Activated naive CD8-positive, alpha-beta T cell treated with anti-CD3 and anti-CD28 coated beads, Interleukin-2, amount 50 U/mL, for 24 hours (primary cell): Measurements from ENCODE around the gene TECPR1.

Experiments used
- ATAC-seq: fragments of 150-1000 bp; cut with Tn5 transposase; one replicate; pipeline ENCODE4 v1.10.0; 2021
- DNase-seq: peaks from one replicate; pipeline ENCODE4 v3.0.0; 2021
- H3K27ac Mint-ChIP-seq: one replicate; pipeline ENCODE4 v1.8.0; 2021; ENCODE audit warnings: mild to moderate bottlenecking, mixed read lengths
- H3K27me3 Mint-ChIP-seq: one replicate; pipeline ENCODE4 v1.8.0; 2021; ENCODE audit warnings: mixed read lengths
- H3K36me3 Mint-ChIP-seq: one replicate; pipeline ENCODE4 v1.8.0; 2021; ENCODE audit warnings: low read depth, mixed read lengths
- H3K4me1 Mint-ChIP-seq: one replicate; pipeline ENCODE4 v1.8.0; 2021; ENCODE audit warnings: mixed read lengths
- H3K4me3 Mint-ChIP-seq: one replicate; pipeline ENCODE4 v1.8.0; 2021; ENCODE audit warnings: mild to moderate bottlenecking, moderate library complexity, mixed read lengths
- H3K9me3 Mint-ChIP-seq: one replicate; pipeline ENCODE4 v1.8.0; 2021; ENCODE audit warnings: mixed read lengths

TECPR1 gene, protein sequence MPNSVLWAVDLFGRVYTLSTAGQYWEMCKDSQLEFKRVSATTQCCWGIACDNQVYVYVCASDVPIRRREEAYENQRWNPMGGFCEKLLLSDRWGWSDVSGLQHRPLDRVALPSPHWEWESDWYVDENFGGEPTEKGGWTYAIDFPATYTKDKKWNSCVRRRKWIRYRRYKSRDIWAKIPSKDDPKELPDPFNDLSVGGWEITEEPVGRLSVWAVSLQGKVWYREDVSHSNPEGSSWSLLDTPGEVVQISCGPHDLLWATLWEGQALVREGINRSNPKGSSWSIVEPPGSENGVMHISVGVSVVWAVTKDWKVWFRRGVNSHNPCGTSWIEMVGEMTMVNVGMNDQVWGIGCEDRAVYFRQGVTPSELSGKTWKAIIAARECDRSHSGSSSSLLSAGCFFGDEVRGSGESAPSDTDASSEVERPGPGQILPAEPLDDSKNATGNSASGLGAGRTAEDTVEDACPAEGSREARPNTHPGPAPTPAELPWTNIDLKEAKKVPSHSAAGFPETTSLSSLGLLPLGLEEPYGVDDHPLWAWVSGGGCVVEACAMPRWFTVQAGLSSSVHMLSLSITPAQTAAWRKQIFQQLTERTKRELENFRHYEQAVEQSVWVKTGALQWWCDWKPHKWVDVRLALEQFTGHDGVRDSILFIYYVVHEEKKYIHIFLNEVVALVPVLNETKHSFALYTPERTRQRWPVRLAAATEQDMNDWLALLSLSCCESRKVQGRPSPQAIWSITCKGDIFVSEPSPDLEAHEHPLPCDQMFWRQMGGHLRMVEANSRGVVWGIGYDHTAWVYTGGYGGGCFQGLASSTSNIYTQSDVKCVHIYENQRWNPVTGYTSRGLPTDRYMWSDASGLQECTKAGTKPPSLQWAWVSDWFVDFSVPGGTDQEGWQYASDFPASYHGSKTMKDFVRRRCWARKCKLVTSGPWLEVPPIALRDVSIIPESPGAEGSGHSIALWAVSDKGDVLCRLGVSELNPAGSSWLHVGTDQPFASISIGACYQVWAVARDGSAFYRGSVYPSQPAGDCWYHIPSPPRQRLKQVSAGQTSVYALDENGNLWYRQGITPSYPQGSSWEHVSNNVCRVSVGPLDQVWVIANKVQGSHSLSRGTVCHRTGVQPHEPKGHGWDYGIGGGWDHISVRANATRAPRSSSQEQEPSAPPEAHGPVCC

DNA sequence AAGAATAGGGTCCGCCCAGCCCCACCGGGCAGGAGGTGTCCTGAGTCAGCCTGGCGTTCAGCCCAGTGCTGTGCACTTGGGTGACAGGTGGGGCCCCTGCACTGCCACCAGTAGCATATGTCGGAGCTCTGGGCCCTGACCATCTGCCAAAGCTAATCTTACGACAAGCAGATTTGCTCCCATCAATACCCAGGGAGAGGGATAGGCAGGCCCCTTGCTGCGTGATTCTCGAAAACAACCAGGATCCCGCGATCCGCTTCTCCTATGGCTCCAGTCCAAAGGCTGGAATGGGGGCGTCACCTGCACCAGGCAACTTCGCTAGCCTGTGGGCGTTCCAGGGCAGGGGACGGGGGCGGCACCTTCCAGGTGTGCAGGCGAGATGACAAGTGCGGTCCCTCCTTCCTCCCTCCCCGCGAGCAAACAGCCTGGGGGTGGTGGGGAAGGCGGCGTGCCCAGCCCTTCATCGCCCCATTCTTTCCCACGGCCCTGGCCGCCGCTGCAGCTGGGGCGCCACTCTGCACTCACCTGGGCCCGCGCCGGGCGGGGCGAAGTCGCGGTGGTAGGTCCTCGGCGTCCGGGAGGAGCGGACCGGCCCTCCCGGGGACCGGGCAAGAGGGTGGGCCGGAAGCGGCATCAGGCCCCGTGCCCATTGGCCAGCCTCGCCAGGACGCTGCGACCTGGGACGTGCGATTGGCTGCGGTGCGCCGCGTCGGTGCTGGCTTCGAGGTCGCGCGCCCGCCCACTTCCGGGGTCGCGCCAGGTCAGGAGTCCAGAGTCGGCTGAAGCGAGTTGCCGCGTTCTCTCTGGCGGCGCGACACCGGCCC lies at the start of gene TECPR1:
Gene TECPR1 (minus strand): TSS at position 632 of the 824 bp plus-strand sequence. CDS start 6,086 bp downstream, outside the sequence.
- H3K36me3 Mint-ChIP-seq = peaks cover 16% of the 10 kb centered on the region
- peaks cover 55% of the 10 kb centered on the region for H3K4me1 Mint-ChIP-seq
- H3K27ac Mint-ChIP-seq = peak within 1 kb of the TSS; percentile 93
- H3K27me3 Mint-ChIP-seq = no peaks in the 10 kb centered on the region
- DNase-seq (peak; percentile 92), ATAC-seq (peak; percentile 98)
- H3K4me3 Mint-ChIP-seq = peak within 1 kb of the TSS; percentile 96
- no peaks in the 10 kb centered on the region for H3K9me3 Mint-ChIP-seq

DNA sequence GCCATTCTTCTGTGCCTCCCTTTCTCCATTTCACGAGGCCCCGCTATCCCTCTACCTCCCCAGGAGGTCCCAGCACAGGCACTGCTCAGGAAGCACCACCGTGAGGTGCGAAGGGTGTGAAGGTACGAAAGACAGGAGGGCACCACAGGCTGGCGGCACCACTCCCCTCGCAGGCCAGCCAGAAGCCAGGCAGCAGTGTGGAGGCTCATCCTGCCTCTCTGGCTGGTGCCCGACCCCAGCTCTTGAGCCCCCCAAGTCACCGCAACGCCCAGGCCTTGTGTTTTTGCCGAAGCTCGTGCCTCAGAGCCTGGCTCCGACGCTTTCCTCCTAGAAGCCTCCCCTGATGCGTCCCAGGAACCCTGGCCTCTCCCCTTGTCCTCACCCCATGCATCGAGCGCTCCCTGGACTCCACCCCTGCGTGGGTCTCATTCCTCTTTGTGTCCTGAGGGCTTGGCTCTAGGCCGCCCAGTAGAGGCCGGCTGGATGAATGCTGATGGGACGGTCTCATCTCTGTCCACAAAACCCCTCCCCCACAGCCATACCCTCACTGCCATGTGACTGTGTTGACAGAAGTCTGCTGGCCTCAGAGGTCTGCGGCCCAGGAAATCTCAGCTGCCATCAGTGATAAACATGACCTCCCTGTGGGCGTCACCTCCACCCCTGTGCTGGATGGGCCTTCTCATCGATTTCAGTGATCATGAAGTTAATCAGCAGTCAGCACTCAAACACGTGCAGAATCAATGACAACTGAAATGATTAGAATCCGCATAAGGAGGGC lies 48.8 kb upstream of the TECPR1 start:
- DNase-seq (no peak), ATAC-seq (no peak)
- Mint-ChIP-seq H3K27ac (no peak overlapping the region), H3K4me3 (no peak overlapping the region), H3K36me3 (no peaks in the 10 kb centered on the region), H3K27me3 (no peaks in the 10 kb centered on the region), H3K4me1 (no peaks in the 10 kb centered on the region), H3K9me3 (no peaks in the 10 kb centered on the region)

DNA sequence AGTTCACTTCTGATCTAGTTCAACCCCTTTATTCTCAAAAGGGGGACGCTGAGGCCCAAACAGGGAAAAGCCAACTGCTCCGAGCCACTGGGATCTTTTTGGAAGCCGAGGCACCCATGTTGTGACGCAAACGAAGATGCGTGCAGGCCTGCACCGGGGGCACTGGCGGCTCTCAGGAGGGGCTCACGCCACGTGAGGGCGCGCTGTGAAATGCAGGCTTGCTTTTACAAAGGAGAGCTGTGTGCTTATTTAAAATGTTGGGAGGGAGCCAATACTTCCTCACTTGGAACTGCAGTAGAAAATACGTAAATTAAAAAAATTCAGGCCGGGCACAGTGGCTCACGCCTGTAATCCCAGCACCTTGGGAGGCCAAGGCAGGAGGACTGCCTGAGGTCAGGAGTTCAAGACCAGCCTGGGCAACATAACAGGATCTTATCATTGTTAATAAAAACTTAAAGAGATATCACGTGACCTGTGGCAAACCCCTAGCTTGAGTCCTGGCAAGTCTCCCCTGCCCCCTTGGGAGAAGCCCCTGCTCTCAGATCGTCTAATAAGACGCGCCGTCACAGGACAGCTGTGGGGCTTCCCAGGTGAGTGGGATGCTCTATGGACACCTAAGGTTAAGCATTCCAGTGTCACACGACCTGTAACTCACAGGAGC lies 45.7 kb upstream of the TECPR1 start:
- no peaks in the 10 kb centered on the region for H3K27me3 Mint-ChIP-seq
- no peaks in the 10 kb centered on the region for H3K36me3 Mint-ChIP-seq
- H3K27ac Mint-ChIP-seq = no peak overlapping the region
- ATAC-seq (no peak), DNase-seq (no peak)
- H3K9me3 Mint-ChIP-seq = no peaks in the 10 kb centered on the region
- H3K4me1 Mint-ChIP-seq = no peaks in the 10 kb centered on the region
- H3K4me3 Mint-ChIP-seq = no peak overlapping the region

DNA sequence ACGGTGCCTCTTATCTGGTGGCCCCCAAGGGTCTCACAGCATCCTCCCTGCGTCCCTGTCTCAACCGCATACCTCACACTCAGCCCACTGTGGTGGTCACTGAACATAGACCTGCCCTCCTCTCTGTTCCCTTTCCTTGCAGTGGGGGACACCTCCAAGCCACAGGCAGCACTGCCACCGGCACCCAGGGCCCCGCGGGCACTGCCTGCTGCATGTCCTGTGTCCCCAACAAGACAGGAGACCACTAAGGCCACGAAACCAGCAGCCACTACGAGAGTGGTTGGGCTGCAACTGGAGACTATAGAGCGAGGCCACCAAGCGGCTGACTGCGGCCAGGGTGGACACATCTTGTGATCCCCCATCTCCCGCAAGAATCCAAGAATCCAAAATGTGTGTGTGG lies 44.8 kb upstream of the TECPR1 start:
- no peak overlapping the region for H3K27ac Mint-ChIP-seq
- no peaks in the 10 kb centered on the region for H3K9me3 Mint-ChIP-seq
- no peak overlapping the region for H3K4me3 Mint-ChIP-seq
- no peaks in the 10 kb centered on the region for H3K4me1 Mint-ChIP-seq
- H3K27me3 Mint-ChIP-seq = no peaks in the 10 kb centered on the region
- no peaks in the 10 kb centered on the region for H3K36me3 Mint-ChIP-seq
- ATAC-seq (no peak), DNase-seq (no peak)

DNA sequence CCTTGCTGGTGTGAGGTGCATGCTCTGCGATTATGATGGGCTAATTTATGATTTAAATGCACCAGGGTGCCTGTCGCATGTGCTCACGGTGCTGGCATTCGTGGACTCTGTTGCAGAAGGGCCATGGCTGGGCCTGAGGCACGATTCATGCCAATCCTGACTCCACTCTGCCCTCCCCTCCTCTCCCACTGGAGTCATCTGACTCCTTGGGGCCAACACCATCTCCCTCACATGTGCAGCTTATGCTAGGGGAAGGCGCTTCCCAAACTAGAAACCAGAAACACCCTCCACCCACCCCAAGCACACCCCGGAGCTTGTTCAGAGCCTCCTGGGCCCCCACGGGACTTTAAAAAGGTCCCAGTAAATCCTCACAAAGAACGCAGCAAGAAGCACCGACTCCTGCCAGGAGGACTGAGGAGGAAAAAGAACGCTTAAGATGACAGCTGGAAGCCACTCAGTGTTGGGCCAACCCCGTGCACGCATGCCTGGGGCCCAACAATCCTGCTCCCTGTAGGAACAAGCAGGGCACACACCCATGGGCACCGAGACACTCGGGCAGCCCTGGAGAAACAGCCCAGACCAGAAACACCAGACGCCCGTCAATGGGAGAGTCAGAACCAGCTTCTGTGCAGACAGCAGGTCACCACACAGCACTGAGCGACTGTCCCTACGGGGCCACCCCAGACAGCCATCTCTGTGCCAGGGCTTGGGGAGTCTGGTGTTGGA lies 43.6 kb upstream of the TECPR1 start:
- DNase-seq (no peak), ATAC-seq (no peak)
- Mint-ChIP-seq H3K27ac (no peak overlapping the region), H3K27me3 (no peaks in the 10 kb centered on the region), H3K4me3 (no peak overlapping the region), H3K9me3 (no peaks in the 10 kb centered on the region), H3K36me3 (no peaks in the 10 kb centered on the region), H3K4me1 (no peaks in the 10 kb centered on the region)

DNA sequence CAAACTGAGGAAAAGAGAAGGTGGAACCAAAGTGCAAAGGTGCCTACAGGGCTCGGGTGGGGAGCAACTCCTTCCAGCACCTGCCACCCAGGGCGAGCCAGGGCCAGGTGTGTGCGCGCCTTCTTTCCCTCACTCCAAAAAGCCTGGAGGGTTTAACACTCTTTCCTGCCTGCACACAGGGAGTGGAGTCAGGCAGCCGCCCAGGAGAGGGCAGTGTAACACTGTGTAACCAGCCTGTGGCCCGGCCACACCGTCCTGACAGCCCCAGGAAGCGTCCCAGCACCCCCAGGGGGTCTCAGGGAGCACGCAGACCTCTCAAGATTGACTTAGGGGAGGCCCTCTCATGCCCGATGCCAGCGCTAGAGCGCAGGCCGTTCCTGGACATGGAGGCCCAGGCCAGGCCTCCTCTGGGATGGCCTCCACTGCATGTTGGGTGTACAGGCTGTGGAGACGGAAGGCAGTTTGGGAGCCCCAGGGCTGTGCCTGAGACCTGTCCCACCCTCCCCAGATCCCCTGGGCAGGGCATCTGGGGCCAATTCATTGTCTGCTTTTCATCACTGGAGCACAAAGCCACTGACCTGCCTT lies 42.9 kb upstream of the TECPR1 start:
- H3K27me3 Mint-ChIP-seq = no peaks in the 10 kb centered on the region
- ATAC-seq = peak; percentile 52

DNA sequence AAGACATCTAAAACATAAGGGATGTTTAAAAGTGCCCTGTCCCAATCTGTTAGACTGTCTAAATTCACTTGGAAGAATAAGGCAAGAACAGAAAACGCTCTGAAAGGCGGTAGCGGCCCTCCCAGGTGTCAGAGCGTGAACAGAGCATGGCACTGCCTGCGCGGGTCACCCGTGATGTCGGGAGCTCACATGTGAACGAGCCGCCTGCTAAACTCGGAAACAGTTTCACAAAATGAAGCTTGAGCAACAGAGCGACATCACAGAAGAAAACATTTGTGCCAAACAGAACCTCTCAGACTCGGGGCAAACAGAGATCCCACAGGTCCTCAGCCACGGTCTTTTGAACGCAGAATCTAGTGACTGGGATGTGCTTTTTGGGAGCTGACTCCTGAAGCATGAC lies 42.3 kb upstream of the TECPR1 start:
- Mint-ChIP-seq H3K27me3 (no peaks in the 10 kb centered on the region), H3K9me3 (no peaks in the 10 kb centered on the region)

More for the DNA sequence above, 42.9 kb upstream of the TECPR1 start:
- peak; percentile 33 for DNase-seq
- no peak overlapping the region for H3K27ac Mint-ChIP-seq
- no peaks in the 10 kb centered on the region for H3K4me1 Mint-ChIP-seq
- no peaks in the 10 kb centered on the region for H3K36me3 Mint-ChIP-seq
- H3K9me3 Mint-ChIP-seq = no peaks in the 10 kb centered on the region
- H3K4me3 Mint-ChIP-seq = no peak overlapping the region

DNA sequence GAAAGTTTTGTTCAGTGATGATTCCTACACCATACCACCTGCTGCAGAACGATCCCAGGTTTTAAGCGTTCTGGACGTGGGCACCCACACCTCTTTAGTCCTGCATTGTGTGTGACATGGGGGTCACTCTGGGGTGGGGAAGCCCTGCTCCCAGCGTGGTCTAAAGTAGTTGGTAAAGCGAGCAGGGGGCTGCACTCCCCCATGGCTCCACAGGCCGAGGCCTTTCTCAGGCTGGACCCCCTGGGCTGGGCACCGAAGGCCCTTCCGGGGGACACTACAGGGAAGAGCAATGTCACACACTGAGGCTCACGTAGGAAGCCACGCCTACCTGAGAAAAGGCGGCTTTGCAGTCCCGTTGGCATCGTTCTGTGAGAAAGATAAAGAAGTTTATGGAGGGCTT lies 41.7 kb upstream of the TECPR1 start:
- Mint-ChIP-seq H3K36me3 (no peaks in the 10 kb centered on the region), H3K27me3 (no peaks in the 10 kb centered on the region), H3K27ac (no peak overlapping the region), H3K4me1 (no peaks in the 10 kb centered on the region), H3K9me3 (no peaks in the 10 kb centered on the region), H3K4me3 (no peak overlapping the region)
- no peak for DNase-seq
- ATAC-seq = no peak

More for the DNA sequence above, 42.3 kb upstream of the TECPR1 start:
- Mint-ChIP-seq H3K4me3 (no peak overlapping the region), H3K27ac (no peak overlapping the region), H3K4me1 (no peaks in the 10 kb centered on the region), H3K36me3 (no peaks in the 10 kb centered on the region)
- no peak for DNase-seq
- ATAC-seq = no peak

DNA sequence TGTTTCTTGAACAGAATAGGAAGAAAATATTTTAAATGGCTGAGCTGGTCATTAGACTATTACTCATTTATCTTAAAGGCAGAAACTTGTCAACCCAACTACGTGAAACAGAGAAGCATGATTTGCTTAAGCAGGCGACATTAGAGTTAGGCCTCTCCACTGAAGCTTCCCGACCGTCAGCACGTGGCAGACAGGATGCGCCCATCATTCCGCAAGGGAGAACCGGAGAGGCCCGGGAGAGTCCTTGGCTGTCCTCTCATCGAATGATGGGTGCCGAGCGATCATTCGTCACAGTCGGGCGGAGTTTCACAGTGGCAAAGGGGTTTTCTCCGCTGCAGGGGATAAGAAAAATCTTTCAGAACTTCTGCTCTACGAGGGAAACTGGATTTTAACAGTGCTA lies 41.2 kb upstream of the TECPR1 start:
- no peak for DNase-seq
- no peak for ATAC-seq
- Mint-ChIP-seq H3K4me1 (no peaks in the 10 kb centered on the region), H3K4me3 (no peak overlapping the region), H3K27me3 (no peaks in the 10 kb centered on the region), H3K9me3 (no peaks in the 10 kb centered on the region), H3K36me3 (peaks cover 2% of the 10 kb centered on the region), H3K27ac (no peak overlapping the region)

DNA sequence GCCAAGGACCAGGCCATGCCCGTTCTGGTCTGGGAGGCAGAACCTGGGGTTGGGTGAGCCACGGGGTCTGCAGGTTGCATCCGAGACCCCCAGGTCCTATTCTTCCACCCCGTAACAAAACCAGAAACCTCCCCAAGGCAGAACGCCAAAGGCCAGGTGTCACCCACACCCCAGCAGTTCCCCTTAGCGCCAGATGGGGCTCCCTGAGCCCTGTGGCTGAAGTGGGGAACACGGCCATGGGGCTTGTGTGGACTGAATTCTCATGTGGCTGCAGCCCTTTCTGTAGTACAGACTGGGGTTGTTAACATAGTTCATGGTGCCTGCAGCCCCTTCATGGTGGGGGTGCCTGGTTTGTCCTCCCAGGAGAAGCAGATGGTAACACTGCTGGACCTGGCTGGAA lies 39.7 kb upstream of the TECPR1 start:
- DNase-seq (no peak), ATAC-seq (no peak)
- Mint-ChIP-seq H3K27me3 (no peaks in the 10 kb centered on the region), H3K4me1 (no peaks in the 10 kb centered on the region), H3K27ac (no peak overlapping the region), H3K36me3 (peaks cover 2% of the 10 kb centered on the region), H3K4me3 (no peak overlapping the region), H3K9me3 (no peaks in the 10 kb centered on the region)

DNA sequence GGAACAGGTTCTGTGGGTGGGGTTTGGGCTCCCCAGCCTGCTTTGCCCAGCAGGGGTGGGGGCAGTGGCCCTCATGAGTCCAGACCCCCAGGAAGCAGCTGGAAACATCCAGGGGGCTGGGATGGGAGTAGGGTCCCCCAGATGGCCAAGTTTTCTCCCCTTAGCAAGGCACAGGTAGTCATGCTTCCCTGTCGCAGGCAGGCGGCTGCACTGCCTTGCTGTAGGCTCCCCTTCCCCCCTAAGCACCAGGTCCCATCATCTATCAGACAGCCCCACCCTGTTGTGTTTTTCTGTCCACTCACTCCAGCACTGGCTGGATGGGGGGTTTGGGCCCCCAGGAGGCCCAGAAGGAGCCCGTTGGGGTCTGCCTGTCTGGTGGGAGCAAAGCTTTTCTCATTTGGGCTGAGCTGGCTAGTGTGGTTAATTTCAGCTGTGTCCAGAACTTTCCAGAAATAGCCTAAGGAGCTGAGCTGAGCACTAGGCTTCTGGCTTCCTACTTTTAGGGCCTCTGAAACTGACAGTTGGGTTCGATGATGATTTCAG lies 37.4 kb upstream of the TECPR1 start:
- ATAC-seq (no peak), DNase-seq (no peak)

More for the DNA sequence above, 37.4 kb upstream of the TECPR1 start:
- Mint-ChIP-seq H3K4me3 (no peak overlapping the region), H3K27ac (no peak overlapping the region), H3K4me1 (peaks cover 6% of the 10 kb centered on the region), H3K27me3 (no peaks in the 10 kb centered on the region), H3K36me3 (peaks cover 2% of the 10 kb centered on the region), H3K9me3 (no peaks in the 10 kb centered on the region)
